SK-N-SH (cell line): Measurements from ENCODE around the gene CERKL.

Source experiments
- CHD2 ChIP-seq: fragments of 150-350 bp; IDR thresholded peaks from 2 replicates; pipeline ENCODE4 v1.6.1; 2018; ENCODE audit warnings: low read length; ENCODE audit not compliant: partially characterized antibody
- CTCF ChIP-seq: fragments of 200-600 bp; sonication (generic); IDR thresholded peaks from 2 replicates; pipeline ENCODE4 v1.6.1; 2017; ENCODE audit warnings: antibody characterized with exemption, mild to moderate bottlenecking, moderate library complexity
- REST ChIP-seq: IDR thresholded peaks from 2 replicates; pipeline ENCODE4 v1.6.1; 2012; ENCODE audit warnings: mild to moderate bottlenecking, low read depth, low read length, moderate library complexity
- SIN3A ChIP-seq: IDR thresholded peaks from 2 replicates; pipeline ENCODE4 v1.6.1; 2012; ENCODE audit warnings: low read depth, mild to moderate bottlenecking, low read length, moderate library complexity, borderline replicate concordance
- USF1 ChIP-seq: IDR thresholded peaks from 2 replicates; pipeline ENCODE4 v1.4.0; 2012; ENCODE audit warnings: low read depth, borderline replicate concordance
- USF2 ChIP-seq: fragments of 150-350 bp; IDR thresholded peaks from 2 replicates; pipeline ENCODE4 v1.6.1; 2017; ENCODE audit warnings: antibody characterized with exemption, low read length, low read depth, borderline replicate concordance

GRCh38 chr2:181540421-181540820, 116.5 kb downstream of the CERKL start:
- no peak for TF ChIP-seq USF1
- no peak for TF ChIP-seq USF2
- TF ChIP-seq REST, result no peak
- no peak for TF ChIP-seq CTCF
- TF ChIP-seq CHD2, result no peak
- TF ChIP-seq SIN3A, result no peak
